HG03571 (cell line): ENCODE data around the gene MAP3K13.
"Not testable (repeated sequence)": the region's sequence is repeated elsewhere in the genome, so short reads cannot be mapped to it uniquely, and the experiment has no call there.

Experiments used
- ATAC-seq: cut with Tn5 transposase; IDR thresholded peaks from one replicate; pipeline ENCODE4 v1.9.1; 2021; ENCODE audit not compliant: unreplicated experiment

Gene MAP3K13

DNA sequence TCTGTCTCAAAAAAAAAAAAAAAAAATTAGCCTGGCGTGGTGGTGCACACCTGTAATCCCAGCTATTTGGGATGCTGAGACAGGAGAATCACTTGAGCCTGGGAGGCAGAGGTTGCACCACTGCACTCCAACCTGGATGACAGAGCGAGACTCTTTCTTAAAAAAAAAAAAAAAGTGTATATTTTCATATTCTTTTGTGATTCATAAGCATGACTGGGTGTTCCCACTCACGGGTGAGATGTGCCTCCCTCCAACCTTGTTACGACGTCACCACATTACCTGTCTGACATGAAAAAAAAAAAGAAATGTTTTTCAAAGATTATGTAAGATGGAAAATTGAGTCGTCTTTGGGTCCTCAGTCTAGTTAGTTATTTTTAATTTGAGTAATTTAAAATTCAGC lies 79.1 kb downstream of the MAP3K13 start:
- ATAC-seq = no peak

DNA sequence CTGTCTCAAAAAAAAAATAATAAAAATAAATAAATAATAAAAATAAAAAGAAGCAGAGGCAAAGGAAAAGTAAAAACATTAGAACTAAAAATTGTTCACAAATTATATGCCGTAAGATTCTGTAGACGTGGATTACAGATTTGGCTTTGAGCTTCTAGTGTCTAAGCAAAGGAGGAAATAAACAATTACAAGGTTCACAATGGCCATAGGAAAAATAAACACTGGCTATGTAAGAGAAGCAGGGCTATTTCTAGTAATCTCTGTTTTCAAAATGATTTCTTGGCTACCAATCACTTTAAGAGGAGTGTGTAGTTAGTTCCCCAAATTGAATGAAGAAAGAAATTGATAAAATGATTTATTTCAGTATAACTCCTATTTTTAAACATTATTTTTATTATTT lies 81.4 kb downstream of the MAP3K13 start:
- no peak for ATAC-seq

DNA sequence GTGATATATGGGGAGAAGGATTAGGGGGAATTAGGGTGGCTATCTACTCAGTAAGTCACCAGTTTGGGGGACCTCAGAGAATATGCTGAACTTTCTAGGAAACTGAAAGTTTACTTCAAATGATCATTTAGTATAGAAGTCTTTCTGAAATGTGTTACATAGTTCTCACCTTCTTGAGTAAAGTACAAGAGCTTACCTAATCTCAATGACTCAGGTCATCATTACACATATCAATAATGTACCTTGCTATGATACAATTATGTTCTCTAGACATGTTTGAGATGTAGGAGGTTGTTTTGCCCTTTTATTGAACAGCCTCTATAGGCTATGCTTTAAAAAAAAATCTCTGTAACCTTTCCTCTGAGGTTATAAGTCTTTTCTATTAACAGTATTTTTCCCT lies 85.2 kb downstream of the MAP3K13 start:
- no peak for ATAC-seq

DNA sequence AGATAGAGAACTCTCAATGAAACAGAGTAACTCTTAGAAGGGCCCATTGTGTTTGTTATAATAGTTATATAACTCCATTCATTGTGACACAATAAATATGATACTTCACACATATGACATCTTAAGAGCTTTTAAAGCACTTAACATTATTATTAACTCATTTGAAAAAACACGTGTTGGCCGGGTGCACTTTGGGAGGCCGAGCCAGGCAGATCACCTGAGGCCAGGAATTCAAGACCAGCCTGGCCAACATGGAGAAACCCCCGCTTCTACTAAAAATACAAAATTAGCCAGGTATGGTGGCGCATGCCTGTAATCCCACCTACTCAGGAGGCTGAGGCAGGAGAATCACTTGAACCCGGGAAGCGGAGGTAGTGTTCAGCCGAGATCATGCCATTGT lies 88.5 kb downstream of the MAP3K13 start:
- ATAC-seq = not testable (repeated sequence)

DNA sequence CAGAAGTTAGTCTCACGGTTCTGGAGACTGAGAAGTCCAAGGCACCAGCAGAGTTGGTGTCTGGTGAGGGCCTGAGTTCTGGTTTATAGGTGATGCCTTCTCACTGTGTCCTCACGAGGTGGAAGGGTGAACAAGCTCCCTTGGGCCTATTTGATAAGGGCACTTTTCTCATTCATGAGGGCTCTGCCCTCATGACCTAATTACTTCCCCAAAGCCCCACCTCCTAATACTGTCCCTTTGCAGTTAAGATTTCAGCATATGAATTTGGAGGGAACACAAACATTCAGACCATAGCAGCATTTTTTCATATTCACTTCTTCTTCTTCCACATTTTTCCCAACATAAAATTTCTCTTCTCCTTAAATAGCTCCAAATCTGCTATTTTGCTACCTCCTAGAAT lies 94.4 kb downstream of the MAP3K13 start:
- no peak for ATAC-seq

DNA sequence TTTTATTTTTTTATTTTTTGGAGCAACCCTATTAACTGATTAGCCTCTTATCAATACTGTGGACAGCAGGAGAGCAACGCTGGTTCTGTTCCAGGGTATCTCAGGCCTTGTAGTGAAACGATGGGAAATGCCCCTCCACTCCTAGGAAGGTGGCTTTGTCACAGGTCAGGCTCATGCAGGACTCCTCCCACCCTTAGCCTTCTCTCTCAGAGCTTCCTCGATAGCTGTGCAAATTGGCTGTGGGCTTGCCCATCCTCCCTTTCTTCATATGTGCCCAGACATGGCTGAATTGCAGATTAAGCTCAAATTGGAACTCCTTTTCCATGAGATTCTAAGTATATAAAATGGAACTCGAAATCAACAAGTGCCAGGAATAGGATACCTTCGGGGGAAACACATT lies 97.4 kb downstream of the MAP3K13 start:
- ATAC-seq = no peak

DNA sequence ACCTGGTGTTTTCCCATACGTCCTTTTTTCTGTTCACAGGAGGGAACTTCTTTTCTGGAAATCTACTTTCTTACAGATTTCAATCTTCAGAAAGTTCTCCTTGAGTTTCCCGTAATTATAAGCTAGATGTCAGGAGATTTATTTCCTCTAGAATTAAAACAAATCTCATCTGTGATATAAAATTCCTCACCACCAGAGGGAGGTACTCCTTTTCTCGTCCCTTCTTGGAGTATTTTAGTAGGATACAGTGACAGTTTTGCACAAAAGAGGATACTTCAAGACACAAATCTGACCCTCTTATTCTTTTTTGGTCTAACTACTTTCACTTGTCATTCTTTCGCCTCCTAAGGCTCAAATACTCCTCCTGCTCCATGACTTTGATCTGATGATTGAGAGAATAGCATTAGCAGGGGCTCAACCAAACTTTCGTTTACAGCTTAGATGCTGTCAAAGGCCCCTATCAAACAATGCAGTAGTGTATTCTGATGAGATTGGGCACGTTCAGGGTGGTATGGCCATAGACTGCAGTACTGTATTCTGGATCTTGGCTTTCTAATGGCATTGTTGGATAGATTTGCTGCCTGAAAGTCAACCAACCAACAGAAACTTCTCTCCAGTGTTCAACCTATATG lies 97.9 kb downstream of the MAP3K13 start:
- ATAC-seq = no peak

DNA sequence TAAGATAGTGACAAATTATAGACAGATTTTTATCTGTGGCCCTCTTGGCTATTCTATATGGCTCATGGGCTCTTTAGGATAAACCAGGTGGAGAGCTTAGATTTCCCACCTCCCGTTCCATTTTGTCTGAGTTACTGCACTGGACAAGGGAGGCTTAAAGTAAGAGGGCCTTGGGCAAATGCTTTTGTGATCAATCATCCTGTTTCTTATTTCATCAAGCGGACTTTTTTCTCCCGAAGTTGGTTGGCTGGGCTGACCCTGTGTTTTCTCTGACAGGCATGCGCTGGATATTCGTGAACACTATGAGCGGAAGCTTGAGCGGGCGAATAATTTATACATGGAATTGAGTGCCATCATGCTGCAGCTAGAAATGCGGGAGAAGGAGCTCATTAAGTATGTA lies 102.5 kb downstream of the MAP3K13 start:
- ATAC-seq = no peak

DNA sequence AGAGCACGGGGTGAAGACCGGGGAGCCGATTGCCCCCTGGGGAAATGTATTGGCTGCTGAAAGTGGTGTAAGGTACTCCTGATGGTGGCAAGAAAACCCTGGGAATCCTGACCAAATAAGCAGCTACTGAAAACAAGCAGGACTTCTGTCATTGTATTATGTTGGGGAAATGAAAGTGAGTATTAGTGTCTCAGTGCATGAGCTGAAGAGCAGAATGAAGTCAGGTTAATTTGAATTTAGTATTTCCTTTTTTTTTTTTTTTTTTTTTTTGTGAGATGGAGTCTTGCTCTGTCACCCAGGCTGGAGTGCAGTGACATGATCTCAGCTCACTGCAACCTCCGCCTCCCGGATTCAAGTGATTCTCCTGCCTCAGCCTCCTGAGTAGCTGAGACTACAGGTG lies 103.2 kb downstream of the MAP3K13 start:
- ATAC-seq = not testable (repeated sequence)

DNA sequence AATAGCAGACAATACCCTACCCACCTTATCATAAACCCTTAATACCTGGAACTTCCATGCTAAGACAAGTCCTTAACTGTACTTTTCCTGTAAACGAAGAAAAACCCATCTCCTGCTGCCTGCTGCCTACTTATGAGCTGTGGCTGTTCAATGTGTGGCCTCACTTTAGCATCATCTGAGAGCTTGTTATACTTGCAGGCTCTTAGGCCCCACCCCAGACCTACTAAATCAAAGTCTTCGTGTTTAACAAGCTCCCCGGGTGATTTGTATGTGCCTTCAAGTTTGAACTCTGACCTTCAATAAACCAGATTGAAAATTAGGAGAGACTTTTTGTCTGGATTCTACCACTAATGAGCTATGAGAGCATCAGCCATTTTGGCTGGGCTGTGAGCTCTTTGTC lies 106.6 kb downstream of the MAP3K13 start:
- ATAC-seq = no peak

DNA sequence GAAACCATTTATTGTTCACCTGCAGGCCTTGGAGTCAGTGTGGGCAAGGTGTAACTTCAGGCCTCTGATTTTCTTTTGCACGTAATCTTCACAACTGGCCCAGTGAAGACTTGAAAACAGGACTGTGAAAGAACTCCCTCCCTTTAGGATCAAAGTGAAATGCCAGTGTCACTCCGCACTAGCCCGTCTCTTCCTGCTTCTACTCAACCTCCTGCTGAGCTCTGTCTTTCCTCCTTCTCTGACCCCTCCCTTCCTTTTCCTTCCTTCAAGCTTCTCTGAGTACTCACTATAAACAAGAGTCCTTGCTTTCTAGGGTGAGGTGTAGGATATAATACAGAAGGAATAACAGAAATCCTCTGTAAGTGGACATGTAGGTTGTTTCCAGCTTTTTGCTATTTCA lies 107.4 kb downstream of the MAP3K13 start:
- no peak for ATAC-seq

DNA sequence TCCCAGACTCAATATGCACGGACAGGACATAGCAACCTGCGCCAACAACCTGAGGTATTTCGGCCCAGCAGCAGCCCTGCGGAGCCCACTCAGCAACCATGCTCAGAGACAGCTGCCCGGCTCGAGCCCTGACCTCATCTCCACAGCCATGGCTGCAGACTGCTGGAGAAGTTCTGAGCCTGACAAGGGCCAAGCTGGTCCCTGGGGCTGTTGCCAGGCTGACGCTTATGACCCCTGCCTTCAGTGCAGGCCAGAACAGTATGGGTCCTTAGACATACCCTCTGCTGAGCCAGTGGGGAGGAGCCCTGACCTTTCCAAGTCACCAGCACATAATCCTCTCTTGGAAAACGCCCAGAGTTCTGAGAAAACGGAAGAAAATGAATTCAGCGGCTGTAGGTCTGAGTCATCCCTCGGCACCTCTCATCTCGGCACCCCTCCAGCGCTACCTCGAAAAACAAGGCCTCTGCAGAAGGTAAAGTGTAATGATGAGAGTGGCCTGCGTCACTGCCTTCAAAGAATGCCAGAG lies 110.4 kb downstream of the MAP3K13 start:
- ATAC-seq = no peak

DNA sequence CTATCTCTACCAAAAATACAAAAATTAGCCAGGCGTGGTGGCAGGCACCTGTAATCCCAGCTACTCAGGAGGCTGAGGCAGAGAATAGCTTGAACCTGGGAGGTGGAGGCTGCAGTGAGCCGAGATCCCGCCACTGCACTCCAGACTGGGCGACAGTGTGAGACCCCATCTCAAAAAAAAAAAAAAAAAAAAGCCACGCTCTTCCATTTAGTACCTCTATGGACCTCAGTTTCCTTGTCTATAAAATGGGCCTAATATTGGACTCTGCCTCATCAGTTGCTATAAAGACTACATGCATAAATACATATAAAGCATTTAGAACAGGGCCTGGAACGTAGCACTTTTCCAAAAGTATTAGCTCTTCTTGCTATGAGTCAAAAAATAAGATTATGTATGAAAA lies 112.0 kb downstream of the MAP3K13 start:
- not testable (repeated sequence) for ATAC-seq

DNA sequence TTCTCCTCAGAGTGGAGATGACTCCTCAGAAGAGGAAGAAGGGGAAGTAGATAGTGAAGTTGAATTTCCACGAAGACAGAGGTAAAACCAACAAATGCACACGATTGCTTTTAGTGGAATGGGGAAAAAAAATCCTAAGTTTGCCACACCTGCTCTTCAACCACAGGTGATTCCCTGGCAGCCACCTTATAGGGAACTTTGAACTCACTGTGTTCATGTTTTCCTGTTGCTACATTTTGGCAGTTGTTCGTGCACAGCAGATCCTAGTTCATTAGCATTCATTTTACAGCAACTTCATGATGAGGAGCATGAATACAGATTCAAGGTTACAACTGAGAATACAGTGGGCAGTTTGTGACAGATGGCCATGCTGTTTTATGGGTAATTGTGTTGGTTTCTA lies 114.4 kb downstream of the MAP3K13 start:
- ATAC-seq = no peak

DNA sequence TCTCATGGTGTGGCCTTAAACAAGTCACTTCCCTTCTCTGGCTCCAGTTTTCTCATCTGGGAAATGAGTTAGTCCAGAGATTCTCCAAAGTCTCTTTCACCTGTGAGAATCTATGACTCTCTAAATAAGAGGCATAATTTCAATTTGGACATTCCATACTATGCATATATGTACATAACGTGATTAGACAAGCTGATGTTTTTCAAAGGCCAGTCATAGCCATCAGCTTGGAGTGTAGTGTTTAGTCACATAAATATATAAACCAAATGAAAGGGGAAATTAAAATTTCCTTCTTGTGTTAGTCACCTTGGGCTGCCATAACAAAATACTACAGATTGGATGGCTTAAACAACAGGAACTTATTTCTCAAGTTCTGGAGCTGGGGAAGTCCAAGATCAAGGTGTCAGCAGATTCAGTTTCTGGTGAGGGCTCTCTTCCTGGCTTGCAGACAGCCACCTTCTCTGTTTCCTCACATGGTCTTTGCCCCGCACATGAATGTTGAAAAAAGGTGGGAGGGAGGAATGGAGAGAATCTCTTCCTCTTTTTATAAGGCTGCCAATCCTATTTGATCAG lies 116.5 kb downstream of the MAP3K13 start:
- ATAC-seq = no peak

DNA sequence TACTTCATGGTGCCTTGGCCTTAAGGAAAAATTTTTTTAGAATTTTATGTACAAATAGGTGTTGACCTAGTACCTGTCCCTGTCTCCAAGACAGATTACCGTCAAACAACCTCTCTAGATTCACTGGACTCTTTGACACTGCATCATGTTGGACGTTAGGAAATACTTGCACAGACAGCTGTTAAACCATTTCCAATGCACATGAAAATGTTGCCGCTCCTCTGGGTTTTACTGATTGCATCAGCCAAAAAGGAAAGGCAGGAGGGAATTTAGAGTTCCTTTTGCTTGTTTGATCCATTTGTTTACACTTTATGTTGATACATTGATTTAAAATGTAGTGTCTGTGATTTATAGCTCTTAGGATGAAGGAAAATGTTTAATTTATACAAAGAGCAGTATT lies 121.4 kb downstream of the MAP3K13 start:
- ATAC-seq = no peak

DNA sequence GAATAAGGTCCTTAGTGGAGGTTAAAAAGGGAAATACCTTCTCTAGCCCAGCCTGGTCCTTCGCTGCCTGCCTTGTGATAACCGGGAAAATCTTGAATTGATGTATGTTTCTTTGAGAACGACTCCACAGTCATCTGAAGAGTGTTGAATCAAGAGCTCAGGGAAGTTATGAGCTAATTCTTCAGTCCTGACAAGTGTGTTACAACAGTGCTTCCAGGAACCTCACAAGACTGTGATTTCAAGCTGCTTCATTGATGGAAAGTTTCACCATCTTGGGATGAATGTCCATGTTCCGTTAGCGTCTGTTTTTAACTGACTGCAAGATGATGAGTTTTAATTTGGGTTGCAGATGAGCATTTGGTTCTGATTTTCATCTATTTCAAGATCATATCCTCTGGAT lies 123.5 kb downstream of the MAP3K13 start:
- ATAC-seq = no peak

DNA sequence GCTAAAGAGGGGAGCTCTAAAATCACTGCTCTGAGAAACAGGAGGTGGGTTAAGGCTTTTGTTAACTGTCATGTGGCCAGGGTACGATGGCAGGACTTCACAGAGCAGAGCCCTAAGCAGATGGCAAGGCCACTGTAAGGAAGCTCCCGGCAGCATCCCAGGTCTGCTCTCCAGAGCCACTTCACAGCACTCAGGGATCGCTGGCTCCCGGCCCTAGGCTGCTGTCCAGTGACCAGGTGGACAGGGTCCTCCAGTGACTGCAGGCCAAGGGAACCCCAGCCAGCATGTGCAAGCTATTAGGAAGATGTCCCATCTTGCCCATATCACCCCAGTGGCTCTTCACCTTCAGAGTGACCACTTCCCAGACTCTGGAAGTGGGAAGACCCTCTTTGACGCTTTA lies 125.5 kb downstream of the MAP3K13 start:
- no peak for ATAC-seq

DNA sequence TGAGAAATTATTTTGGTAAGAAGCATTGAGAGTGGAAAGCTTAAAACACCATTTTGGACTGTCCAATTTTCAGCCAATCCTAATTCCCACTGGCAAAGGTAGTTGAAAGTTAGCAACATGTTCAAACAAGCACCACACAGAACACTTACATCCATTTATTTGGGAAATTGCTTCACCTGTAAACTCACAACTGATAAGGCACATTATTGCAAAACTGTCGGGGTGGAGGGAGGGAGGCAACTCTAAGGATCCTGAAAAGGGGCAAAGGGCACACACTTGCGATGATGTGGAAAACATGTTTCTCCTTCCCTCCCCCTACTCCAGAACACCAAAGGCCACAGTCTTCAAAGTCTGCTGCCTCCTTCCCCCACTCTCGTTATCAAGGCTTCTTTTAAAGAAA lies 126.5 kb downstream of the MAP3K13 start:
- ATAC-seq = no peak

DNA sequence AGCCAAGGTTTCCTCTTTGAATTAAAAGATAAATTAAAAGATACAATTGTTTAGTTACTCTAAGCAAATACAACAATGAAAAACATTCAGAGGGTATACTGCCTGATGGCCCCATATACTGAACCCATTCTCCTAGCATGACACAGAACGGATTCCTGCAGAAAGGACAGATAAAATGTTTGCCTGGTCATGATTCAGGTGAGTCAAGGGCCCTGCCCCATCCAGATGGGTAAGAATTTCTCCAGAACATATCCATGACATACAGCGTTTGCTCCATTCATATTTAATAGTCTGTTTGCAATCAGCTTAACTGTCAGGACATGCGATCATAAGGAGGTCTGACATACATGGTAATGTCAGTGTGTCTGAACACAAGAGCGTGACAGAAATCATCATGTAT lies 127.3 kb downstream of the MAP3K13 start:
- no peak for ATAC-seq

DNA sequence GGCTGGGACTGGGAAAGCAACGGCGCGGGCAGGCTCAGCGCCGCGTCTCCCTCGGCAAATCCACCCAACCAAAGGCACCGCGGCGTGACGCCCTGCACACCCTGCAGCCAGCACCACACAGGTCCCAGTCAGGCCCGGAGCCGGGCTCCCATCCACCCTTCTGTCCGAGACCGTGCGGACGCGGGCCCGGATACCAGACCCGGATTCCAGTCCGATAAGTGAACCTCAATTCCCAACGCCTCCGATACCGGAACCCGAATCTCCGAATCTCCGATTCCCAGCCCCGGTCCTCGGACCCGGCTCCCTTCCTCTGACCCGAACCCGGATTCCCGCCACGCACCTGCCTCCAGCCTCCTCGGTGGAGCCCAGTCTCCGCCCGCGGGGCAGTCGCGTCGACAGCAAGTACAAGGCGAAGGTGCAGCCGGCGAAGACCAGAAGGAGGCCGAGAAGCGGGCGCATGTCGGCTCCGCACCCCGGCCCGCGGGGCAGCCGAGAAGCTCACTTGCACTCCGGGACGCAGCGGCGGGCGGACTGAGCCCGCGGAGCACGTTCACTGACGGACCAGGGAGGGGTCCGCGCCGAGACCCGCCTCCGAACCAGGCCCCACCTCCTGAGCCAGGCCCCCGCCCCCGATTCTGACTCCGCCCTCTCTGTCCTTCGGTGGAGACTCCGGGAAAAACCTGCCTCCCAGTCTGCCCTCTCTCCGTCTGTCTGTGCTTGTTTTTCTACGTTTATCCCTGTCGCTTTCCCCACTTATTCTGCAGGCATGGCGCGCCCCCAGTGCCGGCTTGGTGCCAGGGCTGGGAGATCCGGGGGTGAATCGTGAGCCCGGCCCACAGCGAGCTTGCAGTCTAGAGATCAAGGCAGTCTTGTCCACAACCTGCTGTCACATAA lies 135.8 kb downstream of the MAP3K13 start, which contains the start of gene TMEM41A:
Gene TMEM41A (minus strand): TSS at position 533 of the 894 bp plus-strand sequence. CDS start 74 bp downstream, at position 459.
- ATAC-seq = peak; percentile 95

DNA sequence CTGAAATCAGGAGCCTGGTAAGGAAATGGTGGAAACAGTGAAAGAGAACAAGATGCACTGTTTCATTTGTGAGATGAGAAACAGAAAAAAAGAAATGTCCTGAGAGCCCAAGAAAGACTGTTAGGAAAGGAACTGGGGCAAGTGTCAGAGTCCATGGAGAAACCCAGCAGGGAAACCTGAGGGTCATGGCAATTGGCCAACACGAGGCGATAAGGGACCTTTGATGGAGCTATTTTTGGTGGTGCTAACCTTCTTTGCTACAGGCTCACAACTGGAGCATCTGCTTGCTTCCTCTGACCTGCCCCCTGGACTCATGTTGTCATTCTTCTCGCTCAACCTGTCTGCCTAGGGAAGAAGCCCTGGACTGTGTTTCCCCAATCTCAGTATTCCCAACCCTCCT lies 140.1 kb downstream of the MAP3K13 start:
- no peak for ATAC-seq
